GM18517 (cell line): ENCODE data around the gene LNX1.

Source experiments
- ATAC-seq: cut with Tn5 transposase; IDR thresholded peaks from one replicate; pipeline ENCODE4 v1.9.1; 2021; ENCODE audit warnings: mild to moderate bottlenecking, moderate library complexity; ENCODE audit not compliant: unreplicated experiment

LNX1 gene

DNA sequence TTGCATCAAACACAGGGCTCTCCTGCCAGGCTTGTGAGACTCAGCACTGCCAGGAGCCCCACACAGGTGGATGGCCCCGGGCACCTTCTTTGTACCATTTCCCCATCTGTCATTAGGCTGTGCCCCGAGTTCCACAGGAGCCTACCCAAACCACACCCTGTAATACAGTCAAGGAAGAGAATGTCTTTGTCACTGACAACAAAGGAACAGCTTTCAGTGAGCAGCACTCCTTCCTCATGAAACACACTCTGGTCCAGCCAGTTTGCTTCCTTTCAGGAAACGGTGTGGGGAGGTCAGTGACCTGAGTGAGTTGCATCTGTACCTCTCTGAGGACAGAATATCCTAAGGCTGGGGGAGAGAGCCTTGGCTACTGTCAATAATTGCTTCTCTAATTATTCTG is 53.7 kb downstream of the LNX1 start:
- ATAC-seq: no peak

DNA sequence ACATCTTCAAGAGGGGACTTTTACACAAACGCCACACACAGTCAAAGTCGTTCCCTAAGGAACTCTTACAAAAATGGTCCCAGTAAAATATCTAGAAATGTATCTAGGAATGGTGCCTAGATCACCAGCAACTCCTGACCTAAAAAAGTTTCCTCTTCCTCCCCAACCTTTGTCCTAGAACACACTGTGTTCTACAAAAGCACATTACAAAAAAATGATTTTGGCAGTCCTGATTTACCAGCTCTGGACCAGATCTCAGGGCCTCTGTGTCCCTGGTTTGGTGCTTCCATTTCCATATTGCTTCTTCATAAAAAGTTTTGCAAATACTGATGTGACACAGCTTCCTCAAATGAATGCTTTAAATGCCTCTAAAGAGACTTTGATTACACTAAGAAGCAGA is 55.0 kb downstream of the LNX1 start:
- no peak for ATAC-seq

DNA sequence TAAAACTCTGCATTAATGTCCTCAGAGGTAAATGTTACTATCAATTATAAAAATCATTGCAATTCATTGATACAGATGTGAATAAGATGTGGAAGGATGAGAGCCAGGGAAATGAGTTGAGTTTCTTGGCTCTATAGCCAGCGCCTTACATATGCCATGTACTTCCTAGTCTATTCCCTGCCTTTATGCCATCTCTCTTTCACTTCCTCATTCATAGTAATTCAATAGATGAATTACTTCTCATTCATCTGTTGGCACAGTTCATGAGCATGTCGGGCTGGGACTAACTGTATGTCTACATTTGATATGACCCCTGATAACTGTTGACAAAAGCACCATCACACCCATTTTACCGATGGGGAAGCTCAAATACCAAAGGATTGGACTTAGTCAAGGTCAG is 55.7 kb downstream of the LNX1 start:
- no peak for ATAC-seq

DNA sequence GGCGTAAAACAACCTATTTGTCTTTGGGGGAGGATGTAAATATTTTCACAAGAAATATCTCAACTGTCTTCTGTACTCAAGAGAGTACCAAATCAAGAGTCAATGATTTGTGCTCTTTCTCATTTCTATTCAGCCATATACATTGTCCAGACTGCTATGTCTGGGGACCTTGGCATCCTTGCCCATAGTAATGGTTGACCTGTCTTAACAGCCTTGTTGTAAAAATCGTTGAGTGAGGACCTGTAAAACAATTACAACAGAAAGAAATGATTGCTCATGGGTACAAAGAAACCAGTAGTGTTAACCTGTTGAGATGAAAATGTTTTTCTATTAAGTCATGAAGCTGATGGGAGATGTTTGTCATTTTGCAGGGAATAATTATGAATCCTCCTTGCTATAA is 56.6 kb downstream of the LNX1 start:
- ATAC-seq: no peak

DNA sequence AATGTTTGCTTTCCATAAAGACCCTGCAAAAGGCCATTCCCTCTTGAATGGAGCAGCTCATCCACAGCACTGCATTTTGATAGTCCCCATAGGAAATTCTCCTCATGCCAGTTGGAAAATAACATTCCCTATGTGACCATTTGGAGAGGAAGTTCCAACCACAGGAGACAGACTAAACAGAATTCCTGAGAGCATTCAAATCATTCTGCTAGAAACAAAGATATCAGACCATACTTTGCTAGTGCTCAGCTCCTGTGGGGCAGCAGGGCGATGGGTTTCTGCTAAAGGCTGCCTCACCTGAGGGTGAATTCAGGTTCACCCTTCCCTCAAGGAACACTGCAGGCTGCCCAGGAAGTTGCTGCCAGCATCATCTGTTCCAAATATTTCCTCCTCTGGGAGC is 58.8 kb downstream of the LNX1 start:
- no peak for ATAC-seq

DNA sequence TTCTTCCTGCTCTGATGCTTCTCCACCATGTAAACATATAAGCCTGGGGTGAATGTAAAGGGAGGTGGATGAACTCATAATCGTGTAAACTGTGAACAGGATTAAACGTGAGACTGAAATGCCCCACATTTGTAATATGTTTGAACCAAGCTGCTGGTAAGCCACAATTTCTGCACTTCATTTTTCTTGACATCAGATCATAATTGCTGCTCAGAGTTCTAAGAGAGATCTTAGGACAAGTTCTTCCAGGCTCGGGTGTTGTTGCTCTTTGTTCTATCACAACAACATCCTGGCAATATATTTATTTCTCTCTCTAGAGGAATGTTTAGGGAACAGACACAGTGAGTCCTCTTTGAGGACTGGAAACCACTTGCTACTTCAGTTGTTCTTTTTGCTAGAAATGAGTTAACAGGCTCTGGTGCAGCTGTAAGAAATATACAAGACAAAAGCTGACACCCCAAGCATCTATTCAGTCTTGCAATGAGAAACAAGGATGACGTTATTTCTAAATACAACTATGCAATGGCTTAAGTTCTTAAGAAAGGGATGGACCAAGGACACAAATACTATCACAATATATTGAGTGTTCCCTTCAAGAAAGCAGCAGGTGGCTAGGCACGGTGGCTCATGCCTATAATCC is 59.6 kb downstream of the LNX1 start:
- ATAC-seq: no peak

DNA sequence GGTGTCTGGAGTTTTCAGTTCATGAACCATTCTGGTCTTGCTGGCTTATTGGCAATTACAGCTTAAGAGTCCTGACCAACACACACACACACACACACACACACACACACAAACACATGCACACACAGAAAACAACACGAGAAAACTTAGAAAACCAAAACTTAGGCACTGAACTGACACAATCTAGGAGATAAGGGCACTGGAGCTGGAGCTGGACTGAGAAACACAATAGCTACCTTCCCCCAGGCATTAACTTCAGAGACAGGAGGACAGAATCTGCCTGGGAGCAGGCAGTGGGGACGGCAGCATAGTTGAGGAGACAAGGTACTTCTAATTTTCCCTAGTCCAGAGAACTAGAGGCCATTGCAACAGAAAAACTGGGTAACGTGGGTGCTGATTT is 62.3 kb downstream of the LNX1 start:
- ATAC-seq: no peak

DNA sequence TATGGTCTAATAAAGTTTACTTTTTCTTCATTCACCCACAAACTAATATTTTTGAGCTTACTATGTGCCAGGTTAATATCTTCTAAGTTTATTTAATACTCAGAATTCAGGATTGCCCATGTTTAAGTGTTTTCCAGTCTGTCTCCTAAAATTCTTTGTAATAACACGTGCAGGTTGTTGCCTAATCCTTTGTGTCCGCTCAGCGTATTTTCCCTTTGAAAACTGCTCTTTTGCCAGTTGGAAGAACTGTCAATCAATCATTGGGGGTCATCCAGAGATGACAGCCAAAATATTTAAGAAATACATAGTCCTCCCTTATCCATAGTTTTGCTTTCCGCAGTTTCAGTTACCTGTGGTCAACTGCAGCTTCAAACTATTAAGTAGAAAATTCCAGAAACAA is 63.4 kb downstream of the LNX1 start:
- no peak for ATAC-seq

DNA sequence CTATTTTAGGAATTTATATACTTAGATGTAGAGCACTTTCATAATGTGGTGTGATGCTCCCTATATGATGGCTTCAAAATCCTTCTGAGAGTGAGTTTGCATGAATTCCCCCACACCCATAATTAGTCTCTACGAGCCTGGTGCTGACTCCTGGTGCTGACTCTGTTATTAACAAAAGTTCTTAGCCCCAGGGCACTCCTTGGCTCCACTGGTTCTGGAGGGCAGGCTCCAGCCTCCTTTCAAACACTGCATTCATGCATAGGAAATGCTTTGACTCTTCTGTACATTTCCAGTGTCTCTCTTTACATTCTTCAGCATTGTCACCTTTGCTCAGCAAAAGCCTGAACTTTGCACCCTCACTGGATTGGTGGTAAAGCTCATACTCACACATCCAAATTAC is 64.0 kb downstream of the LNX1 start:
- no peak for ATAC-seq

DNA sequence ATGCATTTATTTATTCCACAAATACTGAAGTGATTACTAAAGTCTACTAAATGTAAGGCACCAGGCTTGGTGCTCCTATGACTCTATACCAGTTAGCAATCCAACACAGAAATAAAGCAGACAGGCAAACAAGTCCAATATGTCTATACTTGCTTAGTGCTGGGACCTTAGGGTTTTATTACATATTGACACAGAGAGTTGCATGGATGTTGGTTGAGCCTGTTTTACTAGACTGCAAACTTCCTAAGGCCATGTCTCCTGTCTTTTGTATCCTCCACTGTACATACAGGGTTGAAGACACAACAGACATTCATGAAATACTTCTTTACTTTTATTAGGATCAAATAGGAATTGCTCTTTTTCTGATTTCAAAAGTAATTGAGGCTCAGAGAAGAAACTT is 69.0 kb downstream of the LNX1 start:
- no peak for ATAC-seq

DNA sequence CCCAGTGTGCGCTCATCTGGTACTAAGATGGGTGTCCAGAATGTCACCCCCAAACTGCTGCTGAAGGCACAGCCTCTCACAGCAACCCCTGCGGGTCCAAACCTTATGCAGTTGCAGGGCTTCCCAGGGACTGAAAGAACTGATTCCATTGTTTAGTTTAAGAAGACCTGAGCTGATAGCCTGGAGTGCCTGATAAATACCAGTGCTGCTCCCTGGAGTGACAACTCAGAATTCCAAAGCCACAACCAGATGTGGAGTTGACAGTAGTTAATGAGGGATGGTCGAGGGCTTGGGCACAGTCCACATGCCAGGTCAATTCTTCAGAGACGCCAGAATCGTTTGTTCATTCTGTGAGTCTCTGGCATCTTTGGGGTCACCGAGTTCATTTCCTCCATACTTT is 71.2 kb downstream of the LNX1 start:
- ATAC-seq: no peak

DNA sequence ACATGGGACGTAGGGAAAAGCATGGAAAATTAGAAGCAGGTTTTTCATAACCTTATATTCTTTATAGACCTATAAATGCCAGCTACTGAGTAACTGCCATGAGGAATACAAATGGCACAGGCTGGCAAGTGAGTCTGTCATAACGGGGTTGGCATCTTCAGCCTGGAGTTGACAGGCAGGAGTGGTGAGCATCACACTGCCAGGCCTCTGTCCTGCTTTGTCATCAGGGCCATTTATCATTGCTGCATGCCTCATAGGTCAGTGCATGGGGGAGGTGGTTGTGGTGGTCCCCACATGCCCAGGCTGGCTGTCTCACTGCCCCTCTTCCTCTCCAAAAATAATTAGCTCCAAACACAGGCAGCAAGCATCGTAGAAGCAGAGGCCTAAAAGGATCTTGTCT is 72.5 kb downstream of the LNX1 start:
- no peak for ATAC-seq

DNA sequence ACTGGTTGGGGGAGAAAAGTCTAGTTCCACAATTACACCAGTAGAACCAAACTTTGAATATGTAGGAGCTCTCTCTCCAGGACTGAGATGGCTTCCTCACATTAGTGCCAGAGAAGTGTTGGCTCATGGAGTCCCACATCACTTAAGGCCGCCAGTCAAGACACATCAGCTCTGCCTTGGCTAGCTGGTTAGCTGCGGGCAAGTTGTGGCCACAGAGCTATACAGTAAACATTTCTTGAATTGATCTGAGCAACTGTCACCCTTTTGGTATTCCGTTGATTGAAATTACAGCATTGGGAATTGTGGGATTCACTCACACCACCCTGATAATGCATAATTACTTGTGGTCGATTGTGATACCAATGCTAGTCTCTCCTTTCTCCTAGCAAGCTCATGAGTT is 76.2 kb downstream of the LNX1 start:
- no peak for ATAC-seq

DNA sequence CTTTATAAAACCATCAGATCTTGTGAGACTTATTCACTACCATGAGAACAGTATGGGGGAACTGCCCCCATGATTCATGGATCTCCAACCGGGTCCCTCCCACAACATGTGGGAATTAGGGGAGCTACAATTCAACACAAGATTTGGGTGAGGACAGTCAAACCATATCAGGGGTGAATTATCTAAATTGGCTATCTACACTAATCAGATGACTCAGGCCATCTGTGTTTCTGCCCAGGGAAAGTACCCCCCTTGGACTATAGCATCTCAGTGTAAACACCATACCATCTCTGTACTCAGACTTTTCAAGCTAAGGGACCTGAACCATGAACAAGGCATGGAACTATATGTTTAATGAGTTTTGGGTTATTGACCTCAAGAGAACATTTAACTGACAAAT is 76.8 kb downstream of the LNX1 start:
- no peak for ATAC-seq

DNA sequence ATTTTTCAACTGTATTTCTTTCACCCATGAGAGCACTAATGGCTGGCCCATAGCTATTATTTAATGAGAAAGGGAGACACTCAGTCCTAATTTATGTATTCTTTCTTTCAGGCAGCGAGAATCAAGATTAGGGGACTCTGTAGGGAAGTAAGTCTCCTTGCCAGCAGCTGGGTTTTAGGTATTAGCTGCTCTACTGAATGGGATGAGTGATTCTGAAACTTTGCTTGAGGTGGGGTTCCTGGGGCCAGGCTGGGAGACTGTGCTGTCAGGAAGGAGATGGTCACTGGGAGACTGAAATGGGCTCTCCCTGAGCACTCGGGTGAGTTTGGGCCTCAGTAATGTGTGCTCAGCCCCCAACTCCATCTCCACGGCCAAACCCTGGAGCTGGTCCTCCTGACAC is 78.7 kb downstream of the LNX1 start:
- no peak for ATAC-seq

DNA sequence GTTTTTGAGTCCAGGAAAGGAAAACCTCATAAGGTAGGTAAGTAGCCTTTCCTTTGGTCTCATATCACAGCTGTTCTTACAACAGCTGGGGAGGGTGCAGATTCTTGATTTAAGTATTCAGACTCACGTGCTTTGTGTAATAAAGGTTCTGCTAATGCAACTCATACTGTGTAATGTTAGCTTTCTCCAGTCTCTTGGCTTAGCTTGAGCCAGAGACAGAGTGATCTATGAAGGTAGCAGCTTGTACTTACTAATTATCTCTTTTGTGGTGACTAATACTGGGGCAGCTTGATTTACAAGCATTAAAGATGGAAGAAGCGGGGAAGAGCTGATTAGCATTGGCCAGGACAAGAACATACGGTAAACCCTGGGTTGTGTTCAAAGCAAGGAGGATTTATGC is 80.3 kb downstream of the LNX1 start:
- ATAC-seq: no peak

DNA sequence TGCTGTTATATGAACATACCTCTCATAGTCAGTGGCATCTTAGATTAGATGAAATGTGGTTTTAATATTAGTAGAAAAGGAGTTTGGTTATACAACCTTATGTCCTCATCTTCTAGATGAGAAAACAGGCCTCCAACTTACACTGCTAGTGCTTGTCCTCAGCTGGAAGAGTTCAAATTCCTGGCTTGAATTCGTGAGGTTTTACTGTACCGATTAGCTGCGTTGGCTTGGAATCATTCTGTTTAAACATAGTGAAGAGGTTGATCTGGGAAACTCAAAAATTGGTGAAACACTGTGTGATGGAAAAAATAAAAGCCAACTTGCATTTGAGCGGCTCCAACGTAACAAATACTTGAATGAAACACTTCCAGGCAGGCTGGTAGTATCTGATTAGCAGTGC is 81.0 kb downstream of the LNX1 start:
- no peak for ATAC-seq

DNA sequence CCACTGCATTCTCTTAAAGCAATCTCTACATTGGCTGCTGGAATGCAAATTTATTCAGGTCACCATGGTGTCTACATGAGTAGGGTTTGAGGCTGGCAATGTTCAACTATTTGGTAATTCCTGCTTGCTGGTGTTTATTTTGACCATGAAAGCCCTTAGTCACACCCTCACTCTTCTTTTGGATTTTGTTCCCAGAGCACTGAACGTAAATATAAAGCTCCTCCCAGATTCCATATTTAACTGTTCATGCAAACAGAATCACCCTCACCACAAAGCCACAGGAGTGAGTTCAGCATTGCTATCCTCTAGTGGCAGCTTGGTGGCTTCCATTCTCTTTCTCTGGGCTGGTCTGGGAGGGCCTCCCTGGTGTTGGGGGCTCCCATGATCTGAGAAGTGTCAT is 82.8 kb downstream of the LNX1 start:
- no peak for ATAC-seq

DNA sequence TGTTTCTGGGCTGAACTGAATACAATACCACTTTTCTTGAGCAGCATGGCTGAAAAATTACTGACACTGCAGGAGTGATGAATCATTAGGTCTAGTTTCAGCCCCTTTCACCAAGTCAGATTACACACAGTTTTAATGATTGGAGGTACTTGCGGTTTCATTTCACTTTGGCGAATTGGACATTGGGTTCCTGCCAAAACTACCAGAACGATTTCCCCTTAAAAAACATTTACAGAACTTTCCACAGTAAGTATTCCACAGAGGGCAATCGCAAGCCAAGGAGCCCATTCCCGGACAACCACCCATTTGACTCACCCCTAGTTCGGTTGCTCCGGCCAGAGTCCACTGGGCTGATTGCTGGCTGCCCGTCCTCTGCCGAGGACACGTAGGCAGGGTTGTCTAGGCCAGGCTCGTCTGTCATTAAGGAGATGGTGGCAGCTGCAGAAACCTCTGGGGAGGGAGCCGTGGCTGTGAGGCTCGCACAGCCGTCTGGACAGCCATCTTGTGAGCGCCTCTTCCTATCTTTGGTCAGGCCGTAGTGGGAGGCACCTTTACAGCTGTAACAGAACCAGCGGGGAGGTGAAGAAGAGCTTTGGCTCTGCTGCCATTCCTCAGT is 83.5 kb downstream of the LNX1 start:
- ATAC-seq: no peak

DNA sequence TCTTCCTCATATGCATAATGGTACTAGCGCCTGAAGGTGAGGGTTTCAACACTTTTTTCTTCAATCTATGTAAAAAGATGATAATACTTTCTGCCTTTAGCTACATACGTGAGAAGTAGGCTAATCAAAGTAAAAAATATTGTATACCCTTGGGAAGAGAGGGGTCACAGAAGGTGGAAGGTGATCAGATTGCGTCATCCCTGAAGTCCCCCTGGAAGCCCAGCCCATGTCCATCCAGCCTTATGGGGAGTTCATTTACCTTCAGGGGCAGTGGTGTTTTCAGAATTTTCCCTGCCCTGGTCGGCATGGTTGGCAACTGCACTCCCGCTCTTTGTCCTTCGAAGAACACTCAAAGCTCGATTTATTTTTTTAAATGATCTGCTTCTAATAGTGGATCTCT is 84.2 kb downstream of the LNX1 start:
- no peak for ATAC-seq

DNA sequence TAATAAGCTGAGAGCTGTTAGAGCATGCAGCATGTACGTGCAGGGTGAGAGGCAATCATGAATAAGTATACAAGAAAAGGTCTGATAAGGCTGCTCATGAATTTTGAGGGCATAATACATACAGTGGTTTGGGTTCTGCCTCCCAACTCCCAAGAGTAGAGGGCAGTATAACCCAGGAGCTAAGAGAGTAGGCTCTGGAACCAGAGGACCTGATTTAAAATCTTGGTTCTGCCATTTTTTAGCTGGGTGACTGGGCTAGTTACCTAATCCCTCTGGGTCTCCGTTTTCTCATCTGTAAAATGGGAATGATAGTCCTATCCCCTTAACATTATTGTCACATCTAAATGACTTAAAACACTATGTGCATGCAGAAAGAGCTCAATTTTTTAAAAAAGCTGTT is 85.3 kb downstream of the LNX1 start:
- ATAC-seq: no peak

DNA sequence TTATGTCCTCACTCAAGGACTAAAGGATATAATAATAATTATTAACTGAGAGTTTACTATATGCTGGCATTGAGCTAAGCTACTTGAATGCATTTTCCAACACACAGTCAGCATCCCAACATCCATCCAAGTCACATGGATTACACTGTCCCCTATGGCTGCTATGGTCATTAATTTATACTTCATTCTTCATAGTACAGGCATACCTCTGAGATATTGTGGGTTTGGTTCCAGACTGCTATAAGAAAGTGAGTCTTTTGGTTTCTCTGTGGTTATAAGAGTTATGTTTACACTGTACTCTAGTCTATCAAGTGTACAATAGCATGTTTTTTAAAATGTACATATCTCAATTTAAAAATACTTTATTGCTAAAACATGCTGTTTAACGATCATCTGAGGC is 89.2 kb downstream of the LNX1 start:
- ATAC-seq: no peak

DNA sequence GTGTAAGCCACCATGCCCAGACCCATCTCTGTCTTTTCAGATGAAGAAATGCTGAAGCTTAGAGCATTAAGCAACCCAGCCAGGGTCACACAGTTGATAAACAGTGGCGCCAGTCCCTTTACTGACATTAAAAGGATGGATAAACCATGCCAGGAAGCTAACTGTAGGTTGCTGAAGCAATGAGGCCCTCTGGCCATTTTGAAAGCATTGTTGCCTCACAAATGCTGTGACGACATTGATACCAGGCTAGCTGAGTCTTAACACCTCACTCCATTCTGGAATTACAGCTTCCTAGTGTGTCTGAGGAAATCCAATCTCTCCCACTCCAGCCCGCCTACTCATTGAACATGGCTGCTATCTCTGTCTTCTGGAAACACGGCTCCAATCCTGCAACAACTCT is 89.7 kb downstream of the LNX1 start:
- no peak for ATAC-seq
